Erythroblast (primary cell): Measurements from ENCODE around the gene TBX22.
"Not testable (repeated sequence)": the region's sequence is repeated elsewhere in the genome, so short reads cannot be mapped to it uniquely, and the experiment has no call there.

Source experiments
- GATA1 ChIP-seq: IDR thresholded peaks from 2 replicates; pipeline ENCODE4 v1.6.1; 2011; ENCODE audit warnings: low read depth, mild to moderate bottlenecking, control low read depth, low read length, moderate library complexity
- POLR2A ChIP-seq: IDR thresholded peaks from 2 replicates; pipeline ENCODE4 v1.6.1; 2011; ENCODE audit warnings: mild to moderate bottlenecking, low read length

GRCh38 chrX:80075625-80076024, 61.1 kb downstream of the TBX22 start:
- not testable (repeated sequence) for TF ChIP-seq POLR2A, GATA1
